Measurements from ENCODE around the gene NR2C2. TPM values are rescaled to one million over a fixed set of nuclear protein-coding genes. Genes with fewer than 3 reads are reported as not detected.
A peak's percentile ranks its signal among the peaks of the same experiment; 100 is the strongest.

The NR2C2 gene
- total and polyA plus RNA-seq, 2 of the 13 experiments (the other 11 are each of a cell fraction or from before 2014, with no cell fraction given): 7.8 to 11.8 TPM

DNA sequence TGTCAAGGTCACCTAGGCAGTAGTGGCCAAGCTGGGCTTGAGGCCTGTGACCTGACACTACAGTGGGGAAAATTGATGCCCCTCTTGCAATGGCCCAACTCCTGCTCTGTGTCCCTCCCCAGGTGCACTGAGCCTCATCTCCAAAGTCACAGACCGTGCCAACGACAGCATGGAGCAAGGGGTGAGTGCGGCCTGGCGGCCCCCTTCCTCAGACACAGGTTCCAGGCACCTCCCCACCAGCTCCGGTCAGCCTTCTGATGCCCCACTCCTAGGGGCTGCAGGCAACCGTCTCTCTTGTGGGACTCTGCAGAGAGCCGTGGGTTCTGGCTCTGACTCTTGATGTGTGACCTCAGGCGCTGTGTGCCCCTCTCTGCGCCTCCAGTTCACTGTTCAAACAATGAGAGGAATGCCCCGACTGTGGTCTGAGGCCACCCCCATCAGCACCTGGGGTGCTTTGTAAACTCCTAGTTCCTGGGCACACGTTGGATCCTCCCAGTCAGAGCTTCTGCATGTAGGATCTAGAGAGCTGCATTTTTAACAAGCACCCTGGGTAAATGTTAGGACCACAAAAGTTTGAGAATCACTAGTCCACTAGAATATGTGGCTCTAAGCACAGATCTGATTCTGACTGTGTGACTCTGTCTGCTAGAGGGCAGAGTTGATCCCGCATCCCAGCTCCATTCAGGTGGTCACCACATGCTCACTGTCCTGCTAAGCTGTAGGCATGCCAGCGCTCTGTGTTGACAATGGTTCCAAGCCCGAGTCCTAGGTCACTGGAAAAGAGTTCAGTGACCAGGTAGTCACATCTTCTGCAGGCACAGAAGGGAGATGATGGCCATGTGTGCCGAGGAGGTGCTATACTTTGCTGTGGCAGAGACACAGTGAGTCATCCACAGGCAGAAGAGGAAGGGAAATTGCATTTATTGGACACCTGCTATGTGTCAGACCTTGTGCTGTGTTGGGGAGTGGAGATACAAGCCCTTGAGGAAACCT is 46.2 kb upstream of the NR2C2 start:
- Histone ChIP-seq H3K79me2 (ENCODE audit: insufficient read depth, low read length) (no peaks in the 10 kb centered on the region), H3K4me3 (replicated peaks in 1 of 3; ENCODE audit: insufficient read depth in 1 of 3, low read depth in 2 of 3, low read length in 3 of 3) (no peak overlapping the region), H3K27me3 (ENCODE audit: control insufficient read depth in 1 of 2, insufficient read depth in 2 of 2, low read length in 2 of 2) (peaks cover 0 to 4% of the 10 kb centered on the region in 2 experiments; a peak in 1 of 5 replicates), H3K9me3 (ENCODE audit: low read length) (peaks cover 9% of the 10 kb centered on the region; the same call in 1 of the 2 replicates), H3K36me3 (replicated peaks in 1 of 2; ENCODE audit: control insufficient read depth in 1 of 2, insufficient read depth in 2 of 2, low read length in 2 of 2) (no peaks in the 10 kb centered on the region), H4K20me1 (ENCODE audit: insufficient read depth, low read length) (no peaks in the 10 kb centered on the region), H2AFZ (ENCODE audit: low read length) (no peak overlapping the region), H3K4me2 (ENCODE audit: low read depth, low read length) (peak overlapping the region; percentile 10; the same call in 1 of the 2 replicates), H3K27ac (ENCODE audit: extremely low read length, insufficient read depth, low read length) (no peak overlapping the region), H3K9ac (ENCODE audit: insufficient read depth, low read depth, low read length) (no peak overlapping the region), H3K4me1 (ENCODE audit: insufficient read depth, low read length) (peaks cover 34% of the 10 kb centered on the region)
- DNase-seq (ENCODE audit: low spot score): no peak
- ChIA-PET POLR2A (no interaction called here), CTCF (ENCODE audit: low intra/inter-chr PET ratio, low total read pairs) (no interaction called here)
- peak; percentile 72 for ATAC-seq
- FAIRE-seq: peak; percentile 46
- intact Hi-C loops (cut with micrococcal nuclease; ENCODE audit: unreplicated experiment): no loop called here
- 0% methylated on average over 4 of the region's 15 CpGs for WGBS (ENCODE audit: low lambda C conversion rate)
- no TSS peak for BruUV-seq (replicated peaks)
- in situ Hi-C loops (cut with HindIII; ENCODE audit: extremely low pct_ligation_motif_present, low pct_unique_long_range_greater_than_20kb): no loop called here
- TF ChIP-seq SAP130 (CRISPR knock-in tag; IDR thresholded peaks at IDR 0.05; ENCODE audit: low read depth) (0 out of 2 replicates have a peak, but pooled peaks have one; percentile 17), FOXA3 (CRISPR knock-in tag; IDR thresholded peaks at IDR 0.05) (0 out of 2 replicates have a peak, but pooled peaks have one; percentile 8), RBM39 (IDR thresholded peaks at IDR 0.05; ENCODE audit: low read depth, low read length, poor library complexity, severe bottlenecking) (no peak), NPAS2 (CRISPR knock-in tag; IDR thresholded peaks at IDR 0.05; ENCODE audit: borderline replicate concordance) (no peak), MTA1 (CRISPR knock-in tag; IDR thresholded peaks at IDR 0.05; ENCODE audit: borderline replicate concordance) (no peak), CENPX (CRISPR knock-in tag; IDR thresholded peaks at IDR 0.05) (no peak)
- TF ChIP-seq, protein P1, sequence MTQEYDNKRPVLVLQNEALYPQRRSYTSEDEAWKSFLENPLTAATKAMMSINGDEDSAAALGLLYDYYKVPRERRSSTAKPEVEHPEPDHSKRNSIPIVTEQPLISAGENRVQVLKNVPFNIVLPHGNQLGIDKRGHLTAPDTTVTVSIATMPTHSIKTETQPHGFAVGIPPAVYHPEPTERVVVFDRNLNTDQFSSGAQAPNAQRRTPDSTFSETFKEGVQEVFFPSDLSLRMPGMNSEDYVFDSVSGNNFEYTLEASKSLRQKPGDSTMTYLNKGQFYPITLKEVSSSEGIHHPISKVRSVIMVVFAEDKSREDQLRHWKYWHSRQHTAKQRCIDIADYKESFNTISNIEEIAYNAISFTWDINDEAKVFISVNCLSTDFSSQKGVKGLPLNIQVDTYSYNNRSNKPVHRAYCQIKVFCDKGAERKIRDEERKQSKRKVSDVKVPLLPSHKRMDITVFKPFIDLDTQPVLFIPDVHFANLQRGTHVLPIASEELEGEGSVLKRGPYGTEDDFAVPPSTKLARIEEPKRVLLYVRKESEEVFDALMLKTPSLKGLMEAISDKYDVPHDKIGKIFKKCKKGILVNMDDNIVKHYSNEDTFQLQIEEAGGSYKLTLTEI (CRISPR knock-in tag; conservative IDR thresholded peaks at IDR 0.05): no peak
- TF ChIP-seq, protein P2, sequence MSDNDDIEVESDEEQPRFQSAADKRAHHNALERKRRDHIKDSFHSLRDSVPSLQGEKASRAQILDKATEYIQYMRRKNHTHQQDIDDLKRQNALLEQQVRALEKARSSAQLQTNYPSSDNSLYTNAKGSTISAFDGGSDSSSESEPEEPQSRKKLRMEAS (IDR thresholded peaks at IDR 0.05): 0 out of 2 replicates have a peak, but pooled peaks have one; percentile 22
- TF ChIP-seq, protein P3, sequence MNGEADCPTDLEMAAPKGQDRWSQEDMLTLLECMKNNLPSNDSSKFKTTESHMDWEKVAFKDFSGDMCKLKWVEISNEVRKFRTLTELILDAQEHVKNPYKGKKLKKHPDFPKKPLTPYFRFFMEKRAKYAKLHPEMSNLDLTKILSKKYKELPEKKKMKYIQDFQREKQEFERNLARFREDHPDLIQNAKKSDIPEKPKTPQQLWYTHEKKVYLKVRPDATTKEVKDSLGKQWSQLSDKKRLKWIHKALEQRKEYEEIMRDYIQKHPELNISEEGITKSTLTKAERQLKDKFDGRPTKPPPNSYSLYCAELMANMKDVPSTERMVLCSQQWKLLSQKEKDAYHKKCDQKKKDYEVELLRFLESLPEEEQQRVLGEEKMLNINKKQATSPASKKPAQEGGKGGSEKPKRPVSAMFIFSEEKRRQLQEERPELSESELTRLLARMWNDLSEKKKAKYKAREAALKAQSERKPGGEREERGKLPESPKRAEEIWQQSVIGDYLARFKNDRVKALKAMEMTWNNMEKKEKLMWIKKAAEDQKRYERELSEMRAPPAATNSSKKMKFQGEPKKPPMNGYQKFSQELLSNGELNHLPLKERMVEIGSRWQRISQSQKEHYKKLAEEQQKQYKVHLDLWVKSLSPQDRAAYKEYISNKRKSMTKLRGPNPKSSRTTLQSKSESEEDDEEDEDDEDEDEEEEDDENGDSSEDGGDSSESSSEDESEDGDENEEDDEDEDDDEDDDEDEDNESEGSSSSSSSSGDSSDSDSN (CRISPR knock-in tag; IDR thresholded peaks at IDR 0.05): 0 out of 2 replicates have a peak, but pooled peaks have one; percentile 20
- TF ChIP-seq, protein P4, sequence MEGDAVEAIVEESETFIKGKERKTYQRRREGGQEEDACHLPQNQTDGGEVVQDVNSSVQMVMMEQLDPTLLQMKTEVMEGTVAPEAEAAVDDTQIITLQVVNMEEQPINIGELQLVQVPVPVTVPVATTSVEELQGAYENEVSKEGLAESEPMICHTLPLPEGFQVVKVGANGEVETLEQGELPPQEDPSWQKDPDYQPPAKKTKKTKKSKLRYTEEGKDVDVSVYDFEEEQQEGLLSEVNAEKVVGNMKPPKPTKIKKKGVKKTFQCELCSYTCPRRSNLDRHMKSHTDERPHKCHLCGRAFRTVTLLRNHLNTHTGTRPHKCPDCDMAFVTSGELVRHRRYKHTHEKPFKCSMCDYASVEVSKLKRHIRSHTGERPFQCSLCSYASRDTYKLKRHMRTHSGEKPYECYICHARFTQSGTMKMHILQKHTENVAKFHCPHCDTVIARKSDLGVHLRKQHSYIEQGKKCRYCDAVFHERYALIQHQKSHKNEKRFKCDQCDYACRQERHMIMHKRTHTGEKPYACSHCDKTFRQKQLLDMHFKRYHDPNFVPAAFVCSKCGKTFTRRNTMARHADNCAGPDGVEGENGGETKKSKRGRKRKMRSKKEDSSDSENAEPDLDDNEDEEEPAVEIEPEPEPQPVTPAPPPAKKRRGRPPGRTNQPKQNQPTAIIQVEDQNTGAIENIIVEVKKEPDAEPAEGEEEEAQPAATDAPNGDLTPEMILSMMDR (CRISPR knock-in tag; IDR thresholded peaks at IDR 0.05): peak; percentile 48
